PC-9 (cell line): ENCODE data around the gene COIL.

Source experiments
- EZH2 ChIP-seq: fragments of 200-600 bp; sonication (generic); IDR thresholded peaks from 2 replicates; pipeline ENCODE4 v1.8.0; 2017; ENCODE audit warnings: antibody characterized with exemption, low read depth
- TF ChIP-seq, protein P1 (sequence below): fragments of 200-600 bp; sonication (generic); conservative IDR thresholded peaks from 2 replicates; pipeline ENCODE4 v1.6.1; 2017; ENCODE audit warnings: mixed run types, antibody characterized with exemption, mild to moderate bottlenecking, moderate library complexity

DNA sequence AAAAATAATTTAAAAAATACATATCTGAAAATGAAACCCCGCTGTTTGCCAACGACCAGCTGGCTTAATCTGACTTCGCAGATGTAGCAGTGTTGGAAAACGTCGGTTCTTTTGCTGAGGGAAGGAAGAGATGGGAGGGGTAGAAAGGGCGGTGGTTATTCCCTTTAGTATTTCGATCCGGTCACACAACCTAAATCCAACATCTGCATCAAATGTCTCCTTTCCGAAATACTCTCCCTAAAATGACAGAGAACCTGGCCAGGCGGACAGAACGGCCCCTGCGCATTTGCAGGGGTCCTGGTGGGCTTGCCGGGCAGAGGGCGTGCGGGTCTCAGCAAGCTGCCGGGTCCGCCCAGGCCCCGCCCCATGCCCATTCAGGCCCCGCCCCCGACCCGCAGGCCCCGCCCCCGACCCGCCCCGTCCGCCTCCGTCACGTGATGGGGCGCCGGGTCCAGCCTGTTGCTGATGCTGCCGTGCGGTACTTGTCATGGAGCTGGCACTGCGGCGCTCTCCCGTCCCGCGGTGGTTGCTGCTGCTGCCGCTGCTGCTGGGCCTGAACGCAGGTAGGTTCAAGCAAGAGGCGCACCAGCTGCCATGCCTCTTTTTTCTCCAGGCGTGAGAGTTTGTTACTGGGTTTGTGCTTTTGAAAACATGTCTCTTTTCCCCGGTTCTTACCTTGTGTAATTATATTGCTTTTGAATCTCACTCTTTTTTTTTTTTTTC, 17.0 kb upstream of the COIL start, which contains the start of gene SCPEP1:
- TF ChIP-seq, protein P1, sequence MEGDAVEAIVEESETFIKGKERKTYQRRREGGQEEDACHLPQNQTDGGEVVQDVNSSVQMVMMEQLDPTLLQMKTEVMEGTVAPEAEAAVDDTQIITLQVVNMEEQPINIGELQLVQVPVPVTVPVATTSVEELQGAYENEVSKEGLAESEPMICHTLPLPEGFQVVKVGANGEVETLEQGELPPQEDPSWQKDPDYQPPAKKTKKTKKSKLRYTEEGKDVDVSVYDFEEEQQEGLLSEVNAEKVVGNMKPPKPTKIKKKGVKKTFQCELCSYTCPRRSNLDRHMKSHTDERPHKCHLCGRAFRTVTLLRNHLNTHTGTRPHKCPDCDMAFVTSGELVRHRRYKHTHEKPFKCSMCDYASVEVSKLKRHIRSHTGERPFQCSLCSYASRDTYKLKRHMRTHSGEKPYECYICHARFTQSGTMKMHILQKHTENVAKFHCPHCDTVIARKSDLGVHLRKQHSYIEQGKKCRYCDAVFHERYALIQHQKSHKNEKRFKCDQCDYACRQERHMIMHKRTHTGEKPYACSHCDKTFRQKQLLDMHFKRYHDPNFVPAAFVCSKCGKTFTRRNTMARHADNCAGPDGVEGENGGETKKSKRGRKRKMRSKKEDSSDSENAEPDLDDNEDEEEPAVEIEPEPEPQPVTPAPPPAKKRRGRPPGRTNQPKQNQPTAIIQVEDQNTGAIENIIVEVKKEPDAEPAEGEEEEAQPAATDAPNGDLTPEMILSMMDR = no peak
- TF ChIP-seq EZH2 = no peak
